HepG2 (cell line): Measurements from ENCODE around the gene DAD1. TPM values are rescaled to one million over a fixed set of nuclear protein-coding genes. Genes with fewer than 3 reads are reported as not detected.
A peak's percentile ranks its signal among the peaks of the same experiment; 100 is the strongest.

ENCODE experiments used
- IRF2 ChIP-seq: IDR thresholded peaks from 2 replicates; pipeline ENCODE4 v1.6.1; 2018; ENCODE audit warnings: missing genetic modification reagents, missing compliant biosample characterization
- MBD4 ChIP-seq: IDR thresholded peaks from 2 replicates; pipeline ENCODE4 v1.6.1; 2012; ENCODE audit warnings: low read length, inconsistent platforms, borderline replicate concordance
- MEIS1 ChIP-seq: sonication (generic); formaldehyde crosslinking; IDR thresholded peaks from 2 replicates; pipeline ENCODE4 v1.9.0; 2021; ENCODE audit warnings: mild to moderate bottlenecking, missing genetic modification reagents, moderate library complexity, borderline replicate concordance
- MIER3 ChIP-seq: IDR thresholded peaks from 2 replicates; pipeline ENCODE4 v1.6.1; 2016; ENCODE audit warnings: missing compliant biosample characterization, borderline replicate concordance
- MIXL1 ChIP-seq: IDR thresholded peaks from 2 replicates; pipeline ENCODE4 v1.6.1; 2016
- PCBP2 ChIP-seq: fragments of 200-400 bp; formaldehyde crosslinking; optimal IDR thresholded peaks from 2 replicates; pipeline ENCODE3; 2018; ENCODE audit warnings: low read length, low read depth; ENCODE audit not compliant: poor library complexity, severe bottlenecking
- PLRG1 ChIP-seq: fragments of 450-650 bp; conservative IDR thresholded peaks from 2 replicates; pipeline ENCODE4 v1.6.1; 2016
- RBFOX2 ChIP-seq: fragments of 200-400 bp; formaldehyde crosslinking; IDR thresholded peaks from 2 replicates; pipeline ENCODE4 v1.6.1; 2017; ENCODE audit warnings: low read depth, mild to moderate bottlenecking, low read length
- REXO4 ChIP-seq: sonication (generic); formaldehyde crosslinking; IDR thresholded peaks from 2 replicates; pipeline ENCODE4 v1.8.0; 2022; ENCODE audit warnings: missing genetic modification reagents, mild to moderate bottlenecking, borderline replicate concordance
- RXRA ChIP-seq: sonication (generic); formaldehyde crosslinking; IDR thresholded peaks from 2 replicates; pipeline ENCODE4 v1.5.1; 2020; ENCODE audit warnings: missing genetic modification reagents
- ZFP90 ChIP-seq: sonication (generic); formaldehyde crosslinking; IDR thresholded peaks from 2 replicates; pipeline ENCODE4 v1.8.0; 2022; ENCODE audit warnings: missing genetic modification reagents, mild to moderate bottlenecking, inconsistent platforms, borderline replicate concordance
- ZNF12 ChIP-seq: sonication (generic); formaldehyde crosslinking; IDR thresholded peaks from 2 replicates; pipeline ENCODE4 v1.5.0; 2020; ENCODE audit warnings: missing genetic modification reagents
- ZNF136 ChIP-seq: sonication (generic); formaldehyde crosslinking; IDR thresholded peaks from 2 replicates; pipeline ENCODE4 v1.8.1; 2022; ENCODE audit warnings: low read depth, mild to moderate bottlenecking, moderate library complexity, missing genetic modification reagents
- ZNF180 ChIP-seq: sonication (generic); formaldehyde crosslinking; IDR thresholded peaks from 2 replicates; pipeline ENCODE4 v1.4.0; 2020; ENCODE audit warnings: low read depth, missing genetic modification reagents, borderline replicate concordance
- ZNF3 ChIP-seq: IDR thresholded peaks from 2 replicates; pipeline ENCODE4 v1.7.0; 2017; ENCODE audit warnings: inconsistent platforms
- ZNF775 ChIP-seq: sonication (generic); formaldehyde crosslinking; IDR thresholded peaks from 2 replicates; pipeline ENCODE4 v1.4.0; 2020; ENCODE audit warnings: missing genetic modification reagents, mild to moderate bottlenecking, moderate library complexity, borderline replicate concordance
- polyA plus RNA-seq, 8 experiments: library from polyadenylated mRNA; depleted of rRNA in 3 of 8; stranded (reverse) in 7 of 8; unstranded in 1 of 8; fragments of >200 nt; fragmentation: Illumina TruSeq in 4 of 8; extraction: Trizol in 4 of 8; gene quantifications; 2 replicates each; pipeline versions ENCODE4 v1.2.1 to v1.2.3, GENCODE V29; 2011 to 2016; ENCODE audit warnings: low read depth in 4 of 8, missing spikeins in 1 of 8, mixed read lengths in 1 of 8; ENCODE audit not compliant: insufficient read depth in 1 of 8
- total RNA-seq, 5 experiments: library from RNA; depleted of rRNA; stranded (reverse); fragments of >200 nt; fragmentation: Illumina TruSeq; extraction: Trizol; gene quantifications; 2 replicates each; pipeline ENCODE4 v1.2.3, GENCODE V29; 2016; ENCODE audit warnings: low read depth in 1 of 5
- TF ChIP-seq, protein P1 (sequence below): sonication (generic); formaldehyde crosslinking; IDR thresholded peaks from one replicate; pipeline ENCODE4 v1.5.1; 2020; ENCODE audit warnings: mild to moderate bottlenecking, missing genetic modification reagents; ENCODE audit errors: not compliant biosample characterization
- TF ChIP-seq, protein P2 (sequence below): sonication (generic); formaldehyde crosslinking; IDR thresholded peaks from 2 replicates; pipeline ENCODE4 v1.5.1; 2020; ENCODE audit warnings: mild to moderate bottlenecking, missing genetic modification reagents, borderline replicate concordance
- TF ChIP-seq, protein P3 (sequence below): sonication (generic); formaldehyde crosslinking; IDR thresholded peaks from 2 replicates; pipeline ENCODE4 v1.5.0; 2020; ENCODE audit warnings: mild to moderate bottlenecking, missing genetic modification reagents, moderate library complexity

The DAD1 gene
- total and polyA plus RNA-seq, 2 of the 13 experiments (the other 11 are each of a cell fraction or from before 2014, with no cell fraction given) = 558 to 626 TPM

DNA sequence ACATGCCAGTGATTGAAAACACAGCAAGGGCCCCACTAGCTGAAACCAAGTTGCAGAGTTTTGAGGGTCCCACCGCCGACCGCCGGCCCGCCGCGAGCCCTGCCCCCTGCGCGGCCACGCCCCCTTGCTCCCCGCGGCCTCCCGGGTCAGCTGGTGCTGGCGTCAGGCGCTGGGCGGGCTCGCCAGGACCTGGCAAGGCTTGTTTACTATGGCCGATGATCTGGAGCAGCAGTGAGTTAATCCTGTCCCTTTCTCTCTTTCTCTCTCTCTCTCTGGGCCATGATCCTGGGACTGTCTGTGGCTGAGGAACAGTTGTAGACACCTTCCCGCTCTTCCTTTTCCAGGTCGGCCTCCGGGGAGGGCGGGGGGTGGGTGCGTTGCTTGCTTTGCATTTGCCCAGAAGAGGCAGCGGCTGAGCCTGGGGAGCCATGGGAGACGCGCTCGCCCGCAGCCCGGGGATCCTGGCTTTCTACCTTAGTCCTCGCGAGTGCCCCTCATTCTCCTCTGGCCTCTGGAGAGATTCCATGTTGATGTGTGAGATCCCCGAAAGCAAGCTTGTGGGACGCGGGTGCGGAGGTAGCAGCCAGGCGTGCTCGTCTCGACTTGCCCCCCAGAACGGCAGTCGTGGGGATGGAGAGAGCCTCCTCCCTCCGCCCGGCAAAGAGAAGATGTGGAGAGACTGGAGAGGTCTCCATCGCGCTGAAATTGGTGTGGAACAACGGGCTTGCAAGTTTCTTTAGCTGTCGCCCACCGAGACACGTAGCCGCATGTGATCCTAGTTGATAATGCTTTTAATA is 9.3 kb upstream of the DAD1 start, which contains the start of gene ABHD4 (continued):
- no peak for TF ChIP-seq MIER3 (CRISPR knock-in tag)
- peak; percentile 72; the same call in 1 of the 2 replicates for TF ChIP-seq ZFP90
- TF ChIP-seq ZNF136 (CRISPR knock-in tag) = peak; percentile 17; the same call in 1 of the 2 replicates
- TF ChIP-seq, protein P1, sequence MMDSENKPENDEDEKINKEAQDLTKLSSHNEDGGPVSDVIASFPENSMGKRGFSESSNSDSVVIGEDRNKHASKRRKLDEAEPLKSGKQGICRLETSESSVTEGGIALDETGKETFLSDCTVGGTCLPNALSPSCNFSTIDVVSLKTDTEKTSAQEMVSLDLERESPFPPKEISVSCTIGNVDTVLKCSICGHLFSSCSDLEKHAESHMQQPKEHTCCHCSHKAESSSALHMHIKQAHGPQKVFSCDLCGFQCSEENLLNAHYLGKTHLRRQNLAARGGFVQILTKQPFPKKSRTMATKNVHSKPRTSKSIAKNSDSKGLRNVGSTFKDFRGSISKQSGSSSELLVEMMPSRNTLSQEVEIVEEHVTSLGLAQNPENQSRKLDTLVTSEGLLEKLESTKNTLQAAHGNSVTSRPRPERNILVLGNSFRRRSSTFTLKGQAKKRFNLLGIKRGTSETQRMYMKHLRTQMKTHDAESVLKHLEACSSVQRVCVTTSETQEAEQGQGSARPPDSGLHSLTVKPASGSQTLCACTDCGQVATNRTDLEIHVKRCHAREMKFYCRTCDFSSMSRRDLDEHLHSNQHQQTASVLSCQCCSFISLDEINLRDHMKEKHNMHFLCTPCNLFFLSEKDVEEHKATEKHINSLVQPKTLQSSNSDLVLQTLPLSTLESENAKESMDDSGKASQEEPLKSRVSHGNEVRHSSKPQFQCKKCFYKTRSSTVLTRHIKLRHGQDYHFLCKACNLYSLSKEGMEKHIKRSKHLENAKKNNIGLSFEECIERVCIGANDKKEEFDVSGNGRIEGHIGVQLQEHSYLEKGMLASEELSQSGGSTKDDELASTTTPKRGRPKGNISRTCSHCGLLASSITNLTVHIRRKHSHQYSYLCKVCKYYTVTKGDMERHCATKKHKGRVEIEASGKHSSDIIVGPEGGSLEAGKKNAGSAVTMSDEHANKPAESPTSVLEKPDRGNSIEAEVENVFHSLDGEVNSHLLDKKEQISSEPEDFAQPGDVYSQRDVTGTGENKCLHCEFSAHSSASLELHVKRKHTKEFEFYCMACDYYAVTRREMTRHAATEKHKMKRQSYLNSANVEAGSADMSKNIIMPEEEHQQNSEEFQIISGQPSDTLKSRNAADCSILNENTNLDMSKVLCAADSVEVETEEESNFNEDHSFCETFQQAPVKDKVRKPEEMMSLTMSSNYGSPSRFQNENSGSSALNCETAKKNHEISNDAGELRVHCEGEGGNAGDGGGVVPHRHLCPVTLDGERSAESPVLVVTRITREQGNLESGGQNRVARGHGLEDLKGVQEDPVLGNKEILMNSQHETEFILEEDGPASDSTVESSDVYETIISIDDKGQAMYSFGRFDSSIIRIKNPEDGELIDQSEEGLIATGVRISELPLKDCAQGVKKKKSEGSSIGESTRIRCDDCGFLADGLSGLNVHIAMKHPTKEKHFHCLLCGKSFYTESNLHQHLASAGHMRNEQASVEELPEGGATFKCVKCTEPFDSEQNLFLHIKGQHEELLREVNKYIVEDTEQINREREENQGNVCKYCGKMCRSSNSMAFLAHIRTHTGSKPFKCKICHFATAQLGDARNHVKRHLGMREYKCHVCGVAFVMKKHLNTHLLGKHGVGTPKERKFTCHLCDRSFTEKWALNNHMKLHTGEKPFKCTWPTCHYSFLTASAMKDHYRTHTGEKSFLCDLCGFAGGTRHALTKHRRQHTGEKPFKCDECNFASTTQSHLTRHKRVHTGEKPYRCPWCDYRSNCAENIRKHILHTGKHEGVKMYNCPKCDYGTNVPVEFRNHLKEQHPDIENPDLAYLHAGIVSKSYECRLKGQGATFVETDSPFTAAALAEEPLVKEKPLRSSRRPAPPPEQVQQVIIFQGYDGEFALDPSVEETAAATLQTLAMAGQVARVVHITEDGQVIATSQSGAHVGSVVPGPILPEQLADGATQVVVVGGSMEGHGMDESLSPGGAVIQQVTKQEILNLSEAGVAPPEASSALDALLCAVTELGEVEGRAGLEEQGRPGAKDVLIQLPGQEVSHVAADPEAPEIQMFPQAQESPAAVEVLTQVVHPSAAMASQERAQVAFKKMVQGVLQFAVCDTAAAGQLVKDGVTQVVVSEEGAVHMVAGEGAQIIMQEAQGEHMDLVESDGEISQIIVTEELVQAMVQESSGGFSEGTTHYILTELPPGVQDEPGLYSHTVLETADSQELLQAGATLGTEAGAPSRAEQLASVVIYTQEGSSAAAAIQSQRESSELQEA (CRISPR knock-in tag) = peak; percentile 87
- peak; percentile 66 for TF ChIP-seq RXRA
- TF ChIP-seq MIXL1 (CRISPR knock-in tag) = peak; percentile 47
- TF ChIP-seq PCBP2 = no peak
- TF ChIP-seq MBD4 = no peak
- TF ChIP-seq, protein P2, sequence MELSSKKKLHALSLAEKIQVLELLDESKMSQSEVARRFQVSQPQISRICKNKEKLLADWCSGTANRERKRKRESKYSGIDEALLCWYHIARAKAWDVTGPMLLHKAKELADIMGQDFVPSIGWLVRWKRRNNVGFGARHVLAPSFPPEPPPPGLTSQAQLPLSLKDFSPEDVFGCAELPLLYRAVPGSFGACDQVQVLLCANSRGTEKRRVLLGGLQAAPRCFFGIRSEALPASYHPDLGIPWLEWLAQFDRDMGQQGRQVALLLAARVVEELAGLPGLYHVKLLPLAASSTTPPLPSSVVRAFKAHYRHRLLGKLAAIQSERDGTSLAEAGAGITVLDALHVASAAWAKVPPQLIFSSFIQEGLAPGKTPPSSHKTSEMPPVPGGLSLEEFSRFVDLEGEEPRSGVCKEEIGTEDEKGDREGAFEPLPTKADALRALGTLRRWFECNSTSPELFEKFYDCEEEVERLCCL (CRISPR knock-in tag) = no peak
- TF ChIP-seq ZNF775 (CRISPR knock-in tag) = no peak
- TF ChIP-seq PLRG1 = no peak
- no peak for TF ChIP-seq ZNF180 (CRISPR knock-in tag)
- peak; percentile 76 for TF ChIP-seq IRF2
- TF ChIP-seq, protein P3, sequence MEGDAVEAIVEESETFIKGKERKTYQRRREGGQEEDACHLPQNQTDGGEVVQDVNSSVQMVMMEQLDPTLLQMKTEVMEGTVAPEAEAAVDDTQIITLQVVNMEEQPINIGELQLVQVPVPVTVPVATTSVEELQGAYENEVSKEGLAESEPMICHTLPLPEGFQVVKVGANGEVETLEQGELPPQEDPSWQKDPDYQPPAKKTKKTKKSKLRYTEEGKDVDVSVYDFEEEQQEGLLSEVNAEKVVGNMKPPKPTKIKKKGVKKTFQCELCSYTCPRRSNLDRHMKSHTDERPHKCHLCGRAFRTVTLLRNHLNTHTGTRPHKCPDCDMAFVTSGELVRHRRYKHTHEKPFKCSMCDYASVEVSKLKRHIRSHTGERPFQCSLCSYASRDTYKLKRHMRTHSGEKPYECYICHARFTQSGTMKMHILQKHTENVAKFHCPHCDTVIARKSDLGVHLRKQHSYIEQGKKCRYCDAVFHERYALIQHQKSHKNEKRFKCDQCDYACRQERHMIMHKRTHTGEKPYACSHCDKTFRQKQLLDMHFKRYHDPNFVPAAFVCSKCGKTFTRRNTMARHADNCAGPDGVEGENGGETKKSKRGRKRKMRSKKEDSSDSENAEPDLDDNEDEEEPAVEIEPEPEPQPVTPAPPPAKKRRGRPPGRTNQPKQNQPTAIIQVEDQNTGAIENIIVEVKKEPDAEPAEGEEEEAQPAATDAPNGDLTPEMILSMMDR = no peak
- TF ChIP-seq MEIS1 (CRISPR knock-in tag) = peak; percentile 42; the same call in 1 of the 2 replicates
- TF ChIP-seq ZNF12 = 0 out of 2 replicates have a peak, but pooled peaks have one; percentile 6
- TF ChIP-seq REXO4 = no peak
- peak; percentile 92 for TF ChIP-seq RBFOX2
- no peak; the same call in 1 of the 2 replicates for TF ChIP-seq ZNF3 (CRISPR knock-in tag)
